ENCODE data around the gene RTN4R. TPM values are rescaled to one million over a fixed set of nuclear protein-coding genes. Genes with fewer than 3 reads are reported as not detected.

The RTN4R gene
- total and polyA plus RNA-seq, 9 of the 15 experiments (the other 6 are each of a cell fraction or from before 2014, with no cell fraction given) = 0.04 to 2.8 (median 1.4) TPM; not detected in 3

- TF ChIP-seq THAP12 (CRISPR knock-in tag; IDR thresholded peaks at IDR 0.05) = no peak
- TF ChIP-seq, protein P1, sequence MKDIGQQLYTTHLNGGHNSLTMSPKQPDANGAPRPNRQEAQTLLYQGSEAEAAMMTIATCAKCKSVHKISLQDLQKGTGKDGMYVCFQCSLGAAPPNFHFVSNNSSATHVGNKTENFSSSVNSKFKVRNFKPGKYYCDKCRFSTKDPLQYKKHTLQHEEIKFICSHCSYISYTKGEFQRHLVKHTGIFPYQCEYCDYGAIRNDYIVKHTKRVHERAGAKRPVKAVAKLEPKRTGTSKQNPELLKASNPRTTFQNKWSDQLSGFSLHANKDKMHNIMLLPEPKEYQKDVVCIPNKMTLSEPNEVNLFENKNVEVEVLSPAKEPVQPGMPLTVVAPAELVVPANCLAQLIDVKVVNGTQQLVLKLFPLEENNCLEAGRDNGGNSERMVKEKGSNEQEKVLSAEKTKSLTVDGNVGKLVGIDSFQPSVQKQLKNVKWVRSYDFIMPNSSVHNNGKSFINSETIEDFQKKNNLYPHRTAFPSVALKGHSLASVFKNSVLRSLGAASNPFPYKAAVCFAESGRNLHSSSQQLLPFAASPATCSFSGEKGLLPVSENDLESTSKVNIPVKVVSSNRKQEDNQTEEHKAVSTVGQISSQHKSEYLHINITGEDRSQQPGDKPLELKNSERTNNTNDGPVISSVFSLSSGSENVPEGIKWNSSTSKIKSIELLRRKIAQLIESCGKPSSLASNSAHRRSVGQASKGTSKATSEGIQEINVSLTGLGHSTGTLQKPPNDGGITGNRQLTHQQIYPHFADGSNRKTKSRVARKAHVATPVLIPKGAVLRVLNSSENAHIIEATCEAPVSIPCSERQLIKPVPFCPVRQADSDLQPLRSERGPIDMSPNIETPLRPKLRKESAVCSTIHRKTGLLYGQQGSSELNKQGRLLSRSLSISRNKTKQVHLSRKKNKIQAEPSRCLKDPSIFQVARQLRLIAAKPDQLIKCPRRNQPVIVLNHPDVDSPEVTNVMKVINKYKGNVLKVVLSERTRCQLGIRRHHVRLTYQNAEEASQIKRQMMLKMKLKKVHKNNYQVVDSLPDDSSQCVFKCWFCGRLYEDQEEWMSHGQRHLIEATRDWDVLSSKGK (CRISPR knock-in tag; IDR thresholded peaks at IDR 0.05) = no peak
- no peak for TF ChIP-seq NFIC (IDR thresholded peaks at IDR 0.05)
- TF ChIP-seq RHOXF2B (CRISPR knock-in tag; conservative IDR thresholded peaks at IDR 0.05) = no peak
- no peak for TF ChIP-seq SMAD1 (IDR thresholded peaks at IDR 0.05; ENCODE audit: low read depth, low read length, partially characterized antibody)
- no peak for TF ChIP-seq RFX7 (CRISPR knock-in tag; IDR thresholded peaks at IDR 0.05)
- no peak for TF ChIP-seq HSF4 (CRISPR knock-in tag; IDR thresholded peaks at IDR 0.05; ENCODE audit: borderline replicate concordance)
- TF ChIP-seq SNAPC5 (CRISPR knock-in tag; IDR thresholded peaks at IDR 0.05) = no peak
- no peak for TF ChIP-seq STAT5B (CRISPR knock-in tag; IDR thresholded peaks at IDR 0.05)
- no peak for TF ChIP-seq ZKSCAN8 (CRISPR knock-in tag; IDR thresholded peaks at IDR 0.05)
- 0 out of 2 replicates have a peak, but pooled peaks have one; percentile 14 for TF ChIP-seq ZNF184 (CRISPR knock-in tag; IDR thresholded peaks at IDR 0.05)
- no peak for TF ChIP-seq ZFP30 (CRISPR knock-in tag; IDR thresholded peaks at IDR 0.05; ENCODE audit: borderline replicate concordance)
- TF ChIP-seq ZZZ3 (IDR thresholded peaks at IDR 0.05) = no peak
- TF ChIP-seq PCBP1 (IDR thresholded peaks at IDR 0.05; ENCODE audit: low read depth, low read length, poor library complexity, severe bottlenecking) = no peak
- TF ChIP-seq, protein P2, sequence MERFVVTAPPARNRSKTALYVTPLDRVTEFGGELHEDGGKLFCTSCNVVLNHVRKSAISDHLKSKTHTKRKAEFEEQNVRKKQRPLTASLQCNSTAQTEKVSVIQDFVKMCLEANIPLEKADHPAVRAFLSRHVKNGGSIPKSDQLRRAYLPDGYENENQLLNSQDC (CRISPR knock-in tag; IDR thresholded peaks at IDR 0.05) = no peak
- no peak for TF ChIP-seq ZBTB49 (CRISPR knock-in tag; IDR thresholded peaks at IDR 0.05; ENCODE audit: borderline replicate concordance)
- no peak for TF ChIP-seq BDP1 (IDR thresholded peaks at IDR 0.05; ENCODE audit: insufficient read depth, insufficient read length)
Observed at GRCh38 chr22:20282901-20283673, 15.0 kb upstream of the RTN4R start (continued).

Measured in K562 (cell line).